Calu3 (cell line): ENCODE data around the gene TNRC6C. TPM values are rescaled to one million over a fixed set of nuclear protein-coding genes. Genes with fewer than 3 reads are reported as not detected.
A peak's percentile ranks its signal among the peaks of the same experiment; 100 is the strongest.

Experiments
- BruUV-seq: library from RNA; stranded (reverse); fragments of 400-500 nt; replicated peaks from 2 replicates; lab custom pipeline; 2021; lab: Mats Ljungman, UMichigan
- CTCF ChIA-PET: fragments of 300-600 bp; sonication (Branson Sonifier 250); formaldehyde crosslinking; loops from one replicate; lab custom pipeline; 2022; ENCODE audit warnings: antibody characterized with exemption; lab: Charles Lee
- DNase-seq: peaks from one replicate; pipeline ENCODE4 v3.0.0; 2022
- H3K27ac Mint-ChIP-seq: one replicate; pipeline ENCODE4 v1.8.0; 2022; ENCODE audit warnings: mixed read lengths; ENCODE audit not compliant: unreplicated experiment
- H3K27me3 Mint-ChIP-seq: one replicate; pipeline ENCODE4 v1.8.0; 2022; ENCODE audit warnings: mixed read lengths; ENCODE audit not compliant: unreplicated experiment
- H3K36me3 Mint-ChIP-seq: one replicate; pipeline ENCODE4 v1.8.0; 2022; ENCODE audit warnings: mild to moderate bottlenecking, moderate library complexity, mixed read lengths; ENCODE audit not compliant: insufficient read depth, unreplicated experiment
- H3K4me1 Mint-ChIP-seq: one replicate; pipeline ENCODE4 v1.8.0; 2022; ENCODE audit warnings: mild to moderate bottlenecking, low read depth, mixed read lengths; ENCODE audit not compliant: unreplicated experiment
- H3K4me3 Mint-ChIP-seq: one replicate; pipeline ENCODE4 v1.8.0; 2022; ENCODE audit warnings: mild to moderate bottlenecking, low read depth, moderate library complexity, mixed read lengths; ENCODE audit not compliant: unreplicated experiment
- H3K9me3 Mint-ChIP-seq: one replicate; pipeline ENCODE4 v1.8.0; 2022; ENCODE audit warnings: low read depth, mixed read lengths; ENCODE audit not compliant: unreplicated experiment
- intact Hi-C: fragments of 100-400 bp; cut with micrococcal nuclease; formaldehyde crosslinking; loops from one replicate; pipeline ENCODE4 v1.10.0; 2022; ENCODE audit not compliant: unreplicated experiment
- total RNA-seq: library from RNA; stranded (reverse); gene quantifications from 2 replicates; pipeline ENCODE4 v1.2.3, GENCODE V29; 2022
- TF ChIP-seq, protein P1 (sequence below): fragments of 200-600 bp; IDR thresholded peaks from one replicate; pipeline ENCODE4 v1.8.0; 2022; ENCODE audit warnings: antibody characterized with exemption; ENCODE audit not compliant: unreplicated experiment

Gene TNRC6C
- total RNA-seq, 1 experiment from 2014 or later = 18.2 TPM

DNA sequence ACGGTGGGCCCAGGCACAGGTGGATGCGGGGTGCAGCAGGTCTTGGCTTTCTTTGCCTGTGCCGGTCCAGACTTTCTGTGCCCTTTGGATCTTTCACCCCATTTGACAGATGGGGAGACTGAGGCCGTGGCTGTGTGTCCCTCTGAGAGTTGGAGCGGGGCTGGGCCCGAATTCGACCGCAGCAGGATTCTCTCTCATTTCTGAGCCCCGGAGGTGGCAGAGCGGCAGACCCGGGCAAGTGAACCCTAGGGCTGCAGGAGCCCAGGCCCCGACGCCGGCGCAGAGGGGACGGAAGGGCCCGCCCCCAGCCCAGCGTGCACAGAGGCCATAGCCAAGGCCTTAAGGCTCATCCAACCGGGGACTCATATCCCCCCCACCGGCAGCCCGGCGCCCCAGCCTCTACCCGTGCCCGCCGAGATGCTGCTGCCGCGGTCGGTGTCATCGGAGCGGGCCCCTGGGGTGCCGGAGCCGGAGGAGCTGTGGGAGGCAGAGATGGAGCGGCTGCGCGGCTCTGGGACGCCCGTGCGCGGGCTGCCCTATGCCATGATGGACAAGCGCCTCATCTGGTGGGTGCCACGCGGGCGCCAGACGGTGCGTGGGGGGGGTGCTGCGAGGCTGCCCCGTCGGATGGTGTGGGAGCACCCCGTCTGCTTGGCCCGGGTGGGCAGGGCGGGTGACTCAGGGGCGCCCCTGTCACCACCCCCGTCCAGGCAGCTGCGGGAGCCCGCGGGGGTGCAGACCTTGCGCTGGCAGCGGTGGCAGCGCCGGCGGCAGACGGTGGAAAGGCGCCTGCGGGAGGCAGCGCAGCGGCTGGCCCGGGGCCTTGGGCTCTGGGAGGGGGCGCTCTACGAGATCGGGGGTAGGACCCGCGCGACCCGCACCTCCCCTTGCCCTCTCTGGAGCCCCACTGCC lies 172.9 kb downstream of the TNRC6C start:
- peaks cover 44% of the 10 kb centered on the region for H3K4me1 Mint-ChIP-seq
- no peaks in the 10 kb centered on the region for H3K27me3 Mint-ChIP-seq
- intact Hi-C loops = no loop called here
- TF ChIP-seq, protein P1, sequence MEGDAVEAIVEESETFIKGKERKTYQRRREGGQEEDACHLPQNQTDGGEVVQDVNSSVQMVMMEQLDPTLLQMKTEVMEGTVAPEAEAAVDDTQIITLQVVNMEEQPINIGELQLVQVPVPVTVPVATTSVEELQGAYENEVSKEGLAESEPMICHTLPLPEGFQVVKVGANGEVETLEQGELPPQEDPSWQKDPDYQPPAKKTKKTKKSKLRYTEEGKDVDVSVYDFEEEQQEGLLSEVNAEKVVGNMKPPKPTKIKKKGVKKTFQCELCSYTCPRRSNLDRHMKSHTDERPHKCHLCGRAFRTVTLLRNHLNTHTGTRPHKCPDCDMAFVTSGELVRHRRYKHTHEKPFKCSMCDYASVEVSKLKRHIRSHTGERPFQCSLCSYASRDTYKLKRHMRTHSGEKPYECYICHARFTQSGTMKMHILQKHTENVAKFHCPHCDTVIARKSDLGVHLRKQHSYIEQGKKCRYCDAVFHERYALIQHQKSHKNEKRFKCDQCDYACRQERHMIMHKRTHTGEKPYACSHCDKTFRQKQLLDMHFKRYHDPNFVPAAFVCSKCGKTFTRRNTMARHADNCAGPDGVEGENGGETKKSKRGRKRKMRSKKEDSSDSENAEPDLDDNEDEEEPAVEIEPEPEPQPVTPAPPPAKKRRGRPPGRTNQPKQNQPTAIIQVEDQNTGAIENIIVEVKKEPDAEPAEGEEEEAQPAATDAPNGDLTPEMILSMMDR = no peak
- no peaks in the 10 kb centered on the region for H3K9me3 Mint-ChIP-seq
- CTCF ChIA-PET = interaction anchor here (0.7 to 1.3 kb wide), 3 partner anchors 13 to 51 kb away, joined by 3 read pairs; partner anchors contain the start of gene SYNGR2
- no TSS peak for BruUV-seq
- H3K36me3 Mint-ChIP-seq = peaks cover 51% of the 10 kb centered on the region
- H3K4me3 Mint-ChIP-seq = peak overlapping the region; percentile 68
- DNase-seq = no peak
- no peak overlapping the region for H3K27ac Mint-ChIP-seq

GRCh38 chr17:78132084-78132676 lies 173.7 kb downstream of the TNRC6C start:
- peak overlapping the region; percentile 68 for H3K4me3 Mint-ChIP-seq

DNA sequence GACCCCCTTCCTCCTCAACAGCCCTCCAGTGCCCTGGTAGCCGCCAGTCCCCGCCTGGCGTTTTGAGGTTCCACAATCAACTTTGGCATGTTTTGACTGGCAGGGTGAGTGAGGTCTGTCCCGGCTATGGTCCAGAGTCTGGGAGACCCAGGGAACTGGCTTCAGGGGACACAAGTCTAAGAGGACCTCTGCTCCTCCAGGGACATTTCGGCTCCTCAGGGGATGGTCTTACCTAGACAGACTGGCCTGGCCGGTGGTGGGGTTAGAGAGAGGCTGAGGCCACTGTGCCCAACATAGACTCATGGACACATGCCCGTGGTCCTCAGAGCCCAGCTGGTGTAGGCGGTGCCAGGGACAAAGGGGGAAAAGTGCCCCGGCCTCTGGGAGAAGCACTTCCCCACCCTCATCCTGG lies 174.3 kb downstream of the TNRC6C start:
- BruUV-seq = no TSS peak
- DNase-seq = no peak
- H3K27me3 Mint-ChIP-seq = no peaks in the 10 kb centered on the region
- TF ChIP-seq, protein P1 = no peak
- H3K27ac Mint-ChIP-seq = no peak overlapping the region
- no peaks in the 10 kb centered on the region for H3K9me3 Mint-ChIP-seq
- H3K4me3 Mint-ChIP-seq = peak overlapping the region; percentile 68
- intact Hi-C loops = no loop called here
- CTCF ChIA-PET = interaction anchor here (1.0 to 1.3 kb wide), 2 partner anchors 12 to 36 kb away, joined by 3 read pairs; partner anchors contain the start of gene SYNGR2
- H3K4me1 Mint-ChIP-seq = peaks cover 50% of the 10 kb centered on the region
- H3K36me3 Mint-ChIP-seq = peaks cover 38% of the 10 kb centered on the region

More at GRCh38 chr17:78132084-78132676, 173.7 kb downstream of the TNRC6C start:
- TF ChIP-seq, protein P1 = no peak
- Mint-ChIP-seq H3K36me3 (peaks cover 44% of the 10 kb centered on the region), H3K9me3 (no peaks in the 10 kb centered on the region), H3K27ac (no peak overlapping the region), H3K4me1 (peaks cover 44% of the 10 kb centered on the region), H3K27me3 (no peaks in the 10 kb centered on the region)
- peak; percentile 72 for DNase-seq
- no TSS peak for BruUV-seq
- intact Hi-C loops = no loop called here
- CTCF ChIA-PET = interaction anchor here (0.7 to 1.3 kb wide), 3 partner anchors 13 to 50 kb away, joined by 3 read pairs; partner anchors contain the start of gene SYNGR2

GRCh38 chr17:78133179-78133951 lies 174.9 kb downstream of the TNRC6C start:
- CTCF ChIA-PET = no interaction called here

More at GRCh38 chr17:78133179-78133951, 174.9 kb downstream of the TNRC6C start:
- Mint-ChIP-seq H3K27ac (no peak overlapping the region), H3K4me3 (no peak overlapping the region), H3K27me3 (no peaks in the 10 kb centered on the region), H3K36me3 (peaks cover 32% of the 10 kb centered on the region), H3K9me3 (no peaks in the 10 kb centered on the region), H3K4me1 (peaks cover 51% of the 10 kb centered on the region)
- TF ChIP-seq, protein P1 = no peak
- BruUV-seq = no TSS peak
- DNase-seq = no peak
- intact Hi-C loops = no loop called here
